Posterior vena cava (tissue), 2 donors: ENCODE data around the gene TENM4. TPM values are rescaled to one million over a fixed set of nuclear protein-coding genes. Genes with fewer than 3 reads are reported as not detected.
"Not testable (repeated sequence)": the region's sequence is repeated elsewhere in the genome, so short reads cannot be mapped to it uniquely, and the experiment has no call there.

Experiments used
- DNase-seq: peaks from one replicate; pipeline ENCODE4 v3.0.0-alpha.2; 2020; ENCODE audit warnings: low spot score
- intact Hi-C, 2 donors: fragments of 100-400 bp; cut with DNase I; formaldehyde crosslinking; loops; one replicate each; pipeline versions ENCODE4 v1.14.1 to v1.14.2; 2022 to 2023
- total RNA-seq, 2 donors: library from RNA; stranded (reverse); fragmentation: NEBNext Ultra II Directional; extraction: Animal tissue kit (Norgen Biotek cat#: 25700); gene quantifications; one replicate each; pipeline ENCODE4 v1.2.1, GENCODE V29; 2021
- donor health status: DM: yes; HTN: yes; CAD: no.
- donor health status: DM: yes; HTN: yes; CAD: no.

The TENM4 gene
- total RNA-seq, 2 donors from 2014 or later: 5.6 to 7.4 TPM

DNA sequence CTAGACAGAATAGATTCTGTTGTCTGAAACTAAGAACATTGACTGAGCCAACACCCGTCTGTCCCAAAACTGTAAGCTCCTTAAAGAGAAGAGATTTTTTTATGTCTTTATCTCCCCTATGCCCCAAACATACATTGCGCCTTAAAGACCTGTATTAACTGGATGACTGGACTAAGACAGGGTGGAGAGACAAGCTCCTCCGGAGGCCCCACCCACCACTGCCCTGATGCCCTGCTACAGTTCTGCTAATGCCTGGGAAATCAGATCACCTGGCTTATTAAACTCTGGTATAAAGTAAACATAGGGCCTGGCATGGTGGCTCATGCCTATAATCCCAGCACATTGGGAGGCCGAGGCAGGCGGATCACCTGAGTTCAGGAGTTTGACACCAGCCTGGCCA lies 203.7 kb downstream of the TENM4 start:
- intact Hi-C loops: no loop called here
- no peak for DNase-seq

- DNase-seq: no peak
Measured at GRCh38 chr11:79236541-79236971, 204.3 kb downstream of the TENM4 start.

DNA sequence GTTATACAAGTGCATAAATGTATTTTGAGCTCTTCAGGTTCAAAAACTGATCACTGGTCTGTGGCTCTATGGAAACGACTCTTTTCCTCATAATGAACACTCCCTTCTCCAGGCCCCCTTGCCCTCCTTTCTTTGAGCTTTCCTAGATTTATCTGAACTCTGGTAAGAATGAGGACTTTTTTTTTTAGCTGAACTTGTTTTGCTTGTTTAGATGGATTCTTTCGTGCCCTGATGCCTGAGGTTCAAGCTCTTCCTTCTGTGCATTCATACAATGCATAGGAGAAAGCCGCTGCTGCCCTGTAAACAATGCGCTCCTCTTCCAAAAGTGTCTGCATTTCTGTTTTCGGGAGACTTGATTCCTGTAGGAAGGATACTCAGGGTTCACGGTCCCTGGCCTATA lies 205.1 kb downstream of the TENM4 start:
- no peak for DNase-seq
- intact Hi-C loops: no loop called here

More at GRCh38 chr11:79236541-79236971, 204.3 kb downstream of the TENM4 start:
- intact Hi-C loops: no loop called here

- no peak for DNase-seq
- intact Hi-C loops: no loop called here
Measured at GRCh38 chr11:79232346-79232745, 208.5 kb downstream of the TENM4 start.

DNA sequence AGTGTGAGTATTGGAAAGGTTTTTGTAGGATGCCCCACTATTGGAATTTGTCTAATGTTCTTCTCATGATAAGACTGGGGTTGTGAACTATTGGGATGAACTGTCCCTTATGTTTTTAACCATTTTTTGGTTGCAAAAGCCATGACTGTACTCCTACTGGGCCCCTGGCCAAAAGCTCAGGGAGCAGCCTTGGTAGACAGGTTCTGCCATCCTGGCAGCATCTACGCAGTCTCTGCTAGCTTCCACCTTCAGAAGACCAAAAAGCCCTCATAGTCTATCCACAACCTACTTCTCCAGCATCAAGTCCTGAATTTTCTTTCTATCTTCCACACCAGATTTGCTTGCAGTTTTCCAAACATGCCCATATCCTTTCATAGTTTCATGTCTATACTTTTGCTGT lies 211.8 kb downstream of the TENM4 start:
- no peak for DNase-seq
- intact Hi-C loops: no loop called here

- intact Hi-C loops: no loop called here
- DNase-seq: no peak
Measured at GRCh38 chr11:79227767-79228755, 212.8 kb downstream of the TENM4 start.

GRCh38 chr11:79227308-79227707 lies 213.5 kb downstream of the TENM4 start:
- no peak for DNase-seq
- intact Hi-C loops: no loop called here

DNA sequence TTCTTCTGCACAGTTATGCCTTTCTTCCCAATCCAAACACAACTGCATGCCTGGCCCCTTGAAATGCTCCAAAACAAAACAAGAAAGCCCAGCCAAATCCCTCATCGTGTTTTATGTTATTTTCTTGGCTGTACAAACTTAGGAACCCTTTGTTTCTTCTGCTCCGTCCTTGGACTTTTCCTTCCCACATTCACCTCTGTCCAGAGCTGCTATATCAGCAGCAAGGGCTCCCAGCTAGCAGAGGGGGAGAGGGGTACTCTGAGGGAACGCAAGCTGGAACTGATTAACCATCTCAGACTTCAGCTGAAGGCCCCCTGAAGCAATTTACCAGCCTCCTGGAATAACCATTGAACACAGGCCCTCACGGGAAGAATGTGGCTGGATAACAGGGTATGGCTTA lies 214.7 kb downstream of the TENM4 start:
- intact Hi-C loops: no loop called here
- DNase-seq: no peak

DNA sequence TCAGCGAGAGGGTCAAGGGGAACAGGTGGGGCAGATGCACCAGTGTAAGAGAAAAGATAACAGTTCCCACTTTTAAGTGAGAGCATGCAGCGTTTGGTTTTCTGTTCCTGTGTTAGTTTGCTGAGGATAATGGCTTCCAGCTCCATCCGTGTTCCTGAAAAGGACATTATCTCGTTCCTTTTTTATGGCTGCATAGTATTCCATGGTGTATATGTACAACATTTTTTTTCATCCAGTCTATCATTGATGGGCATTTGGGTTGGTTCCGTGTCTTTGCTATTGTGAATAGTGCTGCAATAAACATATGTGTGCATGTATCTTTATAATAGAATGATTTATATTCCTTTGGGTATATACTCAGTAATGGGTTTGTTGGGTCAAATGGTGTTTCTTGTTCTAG lies 218.7 kb downstream of the TENM4 start:
- intact Hi-C loops, DNase-seq: not testable (repeated sequence)

GRCh38 chr11:79221444-79222130 lies 219.2 kb downstream of the TENM4 start:
- intact Hi-C loops: no loop called here
- no peak for DNase-seq

- DNase-seq: no peak
- intact Hi-C loops: no loop called here
Measured at GRCh38 chr11:79220171-79220570, 220.7 kb downstream of the TENM4 start.

GRCh38 chr11:79219186-79220045 lies 221.4 kb downstream of the TENM4 start:
- intact Hi-C loops: no loop called here
- no peak for DNase-seq

- intact Hi-C loops: no loop called here
- no peak for DNase-seq
Measured at GRCh38 chr11:79212741-79213190, 228.1 kb downstream of the TENM4 start.

DNA sequence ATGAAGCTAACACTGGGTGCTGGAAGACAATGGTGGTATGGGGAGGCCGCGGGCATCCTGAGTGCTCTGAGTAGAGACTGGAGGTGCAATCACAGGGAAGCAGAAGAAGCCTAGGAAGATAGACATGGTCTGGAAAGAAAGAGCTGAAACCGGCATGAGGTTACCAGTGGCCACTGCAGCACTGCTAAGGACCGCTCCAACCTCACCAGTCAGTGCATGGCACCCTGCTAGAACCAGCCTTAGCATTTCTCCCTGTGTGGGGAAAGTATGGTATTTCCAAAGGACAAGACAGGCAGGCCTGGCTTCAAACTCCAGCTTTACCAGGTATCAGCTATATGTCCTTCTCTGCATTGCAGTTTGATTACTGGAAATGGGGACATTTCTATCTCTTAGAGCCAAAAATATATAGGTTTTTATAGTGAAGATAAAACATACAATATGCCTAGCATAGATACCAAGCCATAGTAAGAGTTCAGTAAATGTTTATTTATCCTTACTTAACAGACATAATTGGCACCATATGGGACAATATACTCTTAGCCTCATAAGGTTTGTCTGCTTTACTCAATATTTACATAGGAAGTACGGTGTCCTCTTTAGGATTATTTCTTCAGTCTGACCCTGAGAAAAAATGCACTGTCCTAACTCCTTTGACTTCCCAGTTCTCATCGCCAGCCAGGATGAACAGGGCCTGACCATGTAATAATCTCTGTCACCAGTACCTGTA lies 231.1 kb downstream of the TENM4 start:
- DNase-seq: no peak
- intact Hi-C loops: no loop called here

- DNase-seq: no peak
- intact Hi-C loops: no loop called here
Measured at GRCh38 chr11:79208126-79208525, 232.7 kb downstream of the TENM4 start.

GRCh38 chr11:79206951-79207350 lies 233.9 kb downstream of the TENM4 start:
- DNase-seq: no peak
- intact Hi-C loops: no loop called here

- no peak for DNase-seq
- intact Hi-C loops: no loop called here
Measured at GRCh38 chr11:79205786-79206185, 235.0 kb downstream of the TENM4 start.

DNA sequence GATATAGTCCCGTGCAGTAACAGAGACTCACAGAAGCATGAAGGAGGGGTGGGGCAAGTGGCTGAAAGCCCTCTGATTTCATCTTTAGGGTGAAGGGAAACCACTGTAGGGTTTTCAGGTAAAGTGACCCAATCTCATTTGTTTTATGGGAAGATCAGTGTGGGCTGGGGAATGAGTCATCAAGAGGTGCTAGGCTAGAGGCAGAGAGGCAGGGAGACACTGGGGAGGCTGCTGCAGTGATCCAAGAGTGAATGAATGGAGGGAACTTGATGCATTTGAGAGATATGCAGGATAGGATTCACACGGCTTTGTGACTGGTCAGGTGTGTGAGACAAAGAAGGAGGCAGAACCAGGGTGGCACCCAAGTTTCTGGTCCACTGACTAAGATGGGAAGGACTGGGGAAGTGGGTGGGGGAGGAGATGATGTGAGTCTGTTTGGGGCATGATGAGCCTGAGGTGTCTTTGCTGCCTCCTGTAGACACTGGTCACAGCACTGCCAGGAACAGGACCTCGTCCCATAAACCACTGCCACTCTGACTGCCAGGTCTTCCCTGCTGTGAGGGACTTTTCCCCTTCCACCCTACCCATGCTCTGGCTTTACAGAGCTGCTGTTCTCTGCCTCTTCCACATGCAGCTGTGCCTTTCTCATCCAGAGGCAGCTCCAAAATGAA lies 239.0 kb downstream of the TENM4 start:
- no peak for DNase-seq
- intact Hi-C loops: no loop called here
